H4 (cell line): ENCODE results near the gene HES5. TPM values are rescaled to one million over a fixed set of nuclear protein-coding genes. Genes with fewer than 3 reads are reported as not detected.

Experiments used
- DNase-seq: peaks from one replicate; pipeline ENCODE4 v3.0.0-alpha.2; 2015; ENCODE audit warnings: low spot score
- total RNA-seq: library from RNA; depleted of rRNA; stranded (reverse); fragments of >200 nt; shearing (Covaris generic); gene quantifications from 2 replicates; pipeline ENCODE4 v1.2.3, GENCODE V29; 2014

HES5 gene
- total RNA-seq, 1 experiment from 2014 or later: not detected

- no peak for DNase-seq
Observed at GRCh38 chr1:2514863-2515762, 14.9 kb downstream of the HES5 start.

- DNase-seq: no peak
Observed at GRCh38 chr1:2513939-2514652, 16.0 kb downstream of the HES5 start.

GRCh38 chr1:2512862-2513421 lies 17.1 kb downstream of the HES5 start:
- no peak for DNase-seq

GRCh38 chr1:2510366-2511155 lies 19.5 kb downstream of the HES5 start:
- DNase-seq: no peak

GRCh38 chr1:2509589-2509988 lies 20.5 kb downstream of the HES5 start:
- DNase-seq: no peak

GRCh38 chr1:2508751-2509150 lies 21.3 kb downstream of the HES5 start:
- DNase-seq: no peak

GRCh38 chr1:2508180-2508579 lies 21.9 kb downstream of the HES5 start:
- no peak for DNase-seq

- no peak for DNase-seq
Observed at GRCh38 chr1:2507744-2508155, 22.3 kb downstream of the HES5 start.

GRCh38 chr1:2506901-2507565 lies 23.0 kb downstream of the HES5 start:
- DNase-seq: no peak

GRCh38 chr1:2506007-2506860 lies 23.8 kb downstream of the HES5 start:
- DNase-seq: no peak

- DNase-seq: no peak
Observed at GRCh38 chr1:2505461-2505994, 24.5 kb downstream of the HES5 start.

- no peak for DNase-seq
Observed at GRCh38 chr1:2504949-2505272, 25.2 kb downstream of the HES5 start.

GRCh38 chr1:2504225-2504948 lies 25.7 kb downstream of the HES5 start:
- DNase-seq: no peak

- no peak for DNase-seq
Observed at GRCh38 chr1:2503554-2504224, 26.4 kb downstream of the HES5 start.

GRCh38 chr1:2502661-2503553 lies 27.2 kb downstream of the HES5 start:
- DNase-seq: no peak

- DNase-seq: no peak
Observed at GRCh38 chr1:2502210-2502609, 27.9 kb downstream of the HES5 start.

- no peak for DNase-seq
Observed at GRCh38 chr1:2501820-2502119, 28.3 kb downstream of the HES5 start.
